Mucosa of descending colon (tissue), 3 donors: Measurements from ENCODE around the gene ESCO1. TPM values are rescaled to one million over a fixed set of nuclear protein-coding genes. Genes with fewer than 3 reads are reported as not detected.

Experiments
- ATAC-seq: fragments of 200-7000 bp; cut with Tn5 transposase; one replicate; pipeline ENCODE4 v1.9.1; 2020; ENCODE audit warnings: mild to moderate bottlenecking, moderate library complexity
- DNase-seq, 3 donors: peaks; one replicate each; pipeline ENCODE4 v3.0.0-alpha.2; 2020
- H3K36me3 ChIP-seq: fragments of 200-600 bp; one replicate; pipeline ENCODE4 v1.8.0; 2021; ENCODE audit warnings: low read depth, mild to moderate bottlenecking
- H3K4me1 ChIP-seq: fragments of 200-600 bp; one replicate; pipeline ENCODE4 v1.8.0; 2021; ENCODE audit warnings: low read depth, mild to moderate bottlenecking
- H3K4me3 ChIP-seq: fragments of 200-600 bp; one replicate; pipeline ENCODE4 v1.8.0; 2021; ENCODE audit warnings: mild to moderate bottlenecking
- H3K9me3 ChIP-seq: fragments of 200-600 bp; one replicate; pipeline ENCODE4 v1.8.0; 2021; ENCODE audit warnings: mild to moderate bottlenecking
- intact Hi-C, 2 donors: fragments of 100-400 bp; cut with DNase I in 1 of 2; cut with micrococcal nuclease in 1 of 2; formaldehyde crosslinking; loops; one replicate each; pipeline versions ENCODE4 v1.11.0 to v1.11.1; 2022; cut with DNase I, micrococcal nuclease
- total RNA-seq, 3 donors: library from RNA; stranded (reverse); fragmentation: NEBNext Ultra II Directional in 2 of 3; extraction: Animal tissue kit (Norgen Biotek cat#: 25700) in 2 of 3; gene quantifications; one replicate each; pipeline versions ENCODE4 v1.2.1 to v1.2.4, GENCODE V29; 2021 to 2023
- TF ChIP-seq, protein P1 (sequence below): fragments of 200-600 bp; IDR thresholded peaks from one replicate; pipeline ENCODE4 v1.8.0; 2022; ENCODE audit warnings: antibody characterized with exemption, mild to moderate bottlenecking
- donor health status: DM: no; HTN: no; CAD: no; lungs with moderate emphysema.
- donor health status: DM: no; HTN: no; CAD: no.
- donor health status: DM: no; HTN: yes; CAD: no.

Gene ESCO1
- total RNA-seq, 3 donors from 2014 or later: 14.8 to 18.0 (median 15.8) TPM

- DNase-seq (no peak), ATAC-seq (no peak)
- TF ChIP-seq, protein P1, sequence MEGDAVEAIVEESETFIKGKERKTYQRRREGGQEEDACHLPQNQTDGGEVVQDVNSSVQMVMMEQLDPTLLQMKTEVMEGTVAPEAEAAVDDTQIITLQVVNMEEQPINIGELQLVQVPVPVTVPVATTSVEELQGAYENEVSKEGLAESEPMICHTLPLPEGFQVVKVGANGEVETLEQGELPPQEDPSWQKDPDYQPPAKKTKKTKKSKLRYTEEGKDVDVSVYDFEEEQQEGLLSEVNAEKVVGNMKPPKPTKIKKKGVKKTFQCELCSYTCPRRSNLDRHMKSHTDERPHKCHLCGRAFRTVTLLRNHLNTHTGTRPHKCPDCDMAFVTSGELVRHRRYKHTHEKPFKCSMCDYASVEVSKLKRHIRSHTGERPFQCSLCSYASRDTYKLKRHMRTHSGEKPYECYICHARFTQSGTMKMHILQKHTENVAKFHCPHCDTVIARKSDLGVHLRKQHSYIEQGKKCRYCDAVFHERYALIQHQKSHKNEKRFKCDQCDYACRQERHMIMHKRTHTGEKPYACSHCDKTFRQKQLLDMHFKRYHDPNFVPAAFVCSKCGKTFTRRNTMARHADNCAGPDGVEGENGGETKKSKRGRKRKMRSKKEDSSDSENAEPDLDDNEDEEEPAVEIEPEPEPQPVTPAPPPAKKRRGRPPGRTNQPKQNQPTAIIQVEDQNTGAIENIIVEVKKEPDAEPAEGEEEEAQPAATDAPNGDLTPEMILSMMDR: no peak
- intact Hi-C loops: no loop called here
- H3K4me1 ChIP-seq: no peaks in the 10 kb centered on the region
- H3K36me3 ChIP-seq: no peaks in the 10 kb centered on the region
- H3K4me3 ChIP-seq: no peak overlapping the region
- no peaks in the 10 kb centered on the region for H3K9me3 ChIP-seq
Observed at GRCh38 chr18:21490748-21491147, 109.8 kb downstream of the ESCO1 start.

DNA sequence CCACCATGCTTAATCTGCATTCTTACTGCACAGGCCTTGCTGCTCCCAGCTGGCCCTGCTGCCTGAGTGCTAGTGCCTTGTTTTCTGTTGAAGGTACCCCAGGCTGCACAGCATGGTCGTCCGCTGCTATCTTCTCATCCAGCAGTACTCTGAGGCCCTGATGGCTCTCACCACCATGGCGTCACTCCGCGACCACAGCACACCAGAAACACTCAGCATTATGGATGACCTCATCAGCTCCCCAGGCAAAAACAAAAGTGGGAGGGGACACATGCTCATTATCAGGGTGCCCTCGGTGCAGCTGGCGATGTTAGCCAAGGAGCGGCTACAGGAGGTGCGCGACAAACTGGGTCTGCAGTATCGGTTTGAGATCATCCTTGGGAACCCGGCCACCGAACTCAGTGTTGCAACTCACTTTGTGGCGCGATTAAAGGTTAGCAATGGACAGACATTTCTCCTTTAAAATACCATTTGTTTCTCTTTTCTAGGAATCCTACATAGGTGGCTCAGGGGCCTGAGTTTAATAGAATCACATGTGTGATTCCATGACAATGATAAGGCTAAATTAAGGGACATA is 110.5 kb downstream of the ESCO1 start:
- TF ChIP-seq, protein P1: no peak
- no peaks in the 10 kb centered on the region for H3K36me3 ChIP-seq
- no peak for DNase-seq
- H3K9me3 ChIP-seq: no peaks in the 10 kb centered on the region
- ATAC-seq: no peak
- intact Hi-C loops: no loop called here
- H3K4me1 ChIP-seq: no peaks in the 10 kb centered on the region
- no peak overlapping the region for H3K4me3 ChIP-seq

GRCh38 chr18:21489119-21489750 is 111.3 kb downstream of the ESCO1 start:
- Histone ChIP-seq H3K4me3 (no peak overlapping the region), H3K36me3 (no peaks in the 10 kb centered on the region), H3K4me1 (no peaks in the 10 kb centered on the region), H3K9me3 (no peaks in the 10 kb centered on the region)
- DNase-seq (peak in 1 of 3 donors; percentile 64), ATAC-seq (peak; percentile 76)
- intact Hi-C loops: no loop called here
- TF ChIP-seq, protein P1: peak; percentile 50

GRCh38 chr18:21486905-21487437 is 113.5 kb downstream of the ESCO1 start:
- TF ChIP-seq, protein P1: no peak
- intact Hi-C loops: no loop called here
- no peak for ATAC-seq

GRCh38 chr18:21484851-21485636 is 115.5 kb downstream of the ESCO1 start:
- no peaks in the 10 kb centered on the region for H3K36me3 ChIP-seq

More at GRCh38 chr18:21486905-21487437, 113.5 kb downstream of the ESCO1 start:
- no peaks in the 10 kb centered on the region for H3K4me1 ChIP-seq
- no peaks in the 10 kb centered on the region for H3K9me3 ChIP-seq
- H3K36me3 ChIP-seq: no peaks in the 10 kb centered on the region
- DNase-seq: no peak
- H3K4me3 ChIP-seq: no peak overlapping the region

More at GRCh38 chr18:21484851-21485636, 115.5 kb downstream of the ESCO1 start:
- Histone ChIP-seq H3K4me1 (no peaks in the 10 kb centered on the region), H3K4me3 (no peak overlapping the region), H3K9me3 (no peaks in the 10 kb centered on the region)
- intact Hi-C loops: no loop called here
- ATAC-seq (no peak), DNase-seq (no peak)
- TF ChIP-seq, protein P1: no peak
